IMR-90 (cell line): Measurements from ENCODE around the gene PUM2. TPM values are rescaled to one million over a fixed set of nuclear protein-coding genes. Genes with fewer than 3 reads are reported as not detected.

Source experiments
- ATAC-seq: fragments of 200-7000 bp; cut with Tn5 transposase; 2 replicates; pipeline ENCODE4 v1.9.1; 2020; ENCODE audit warnings: low read depth, mild to moderate bottlenecking, moderate library complexity
- BruUV-seq: library from RNA; stranded (reverse); fragments of 400-500 nt; replicated peaks from 2 replicates; lab custom pipeline; 2021; lab: Mats Ljungman, UMichigan
- CTCF ChIA-PET: fragments of 300-600 bp; formaldehyde crosslinking; extraction: SDS; loops from one replicate; lab custom pipeline; 2021; ENCODE audit warnings: antibody characterized with exemption; lab: Yijun Ruan, JAX
- POLR2A ChIA-PET: fragments of 300-600 bp; sonication (Branson Sonifier 250); formaldehyde crosslinking; loops from one replicate; lab custom pipeline; 2022; ENCODE audit warnings: antibody characterized with exemption; ENCODE audit not compliant: unreplicated experiment; lab: Charles Lee
- DNase-seq: peaks from one replicate; pipeline ENCODE4 v3.0.0; 2013
- H2AFZ ChIP-seq: replicated peaks from 2 replicates; pipeline ENCODE3; 2013; ENCODE audit warnings: low read length, mild to moderate bottlenecking; ENCODE audit not compliant: poor library complexity
- H2AK5ac ChIP-seq: 2 replicates; pipeline ENCODE4 v1.6.1; 2013; ENCODE audit warnings: low read depth, low read length, inconsistent platforms
- H2AK9ac ChIP-seq: replicated peaks from 2 replicates; pipeline ENCODE3; 2013; ENCODE audit warnings: mild to moderate bottlenecking, low read depth, low read length, moderate library complexity; ENCODE audit not compliant: poor library complexity
- H2BK120ac ChIP-seq: 2 replicates; pipeline ENCODE4 v1.6.1; 2013; ENCODE audit warnings: low read depth, low read length, inconsistent platforms
- H2BK15ac ChIP-seq: 3 replicates; pipeline ENCODE4 v1.6.1; 2013; ENCODE audit warnings: low read depth, low read length, inconsistent platforms
- H2BK20ac ChIP-seq: 2 replicates; pipeline ENCODE4 v1.6.1; 2013; ENCODE audit warnings: low read depth, mild to moderate bottlenecking, inconsistent platforms, low read length, moderate library complexity
- H2BK5ac ChIP-seq: 2 replicates; pipeline ENCODE4 v1.6.1; 2013; ENCODE audit warnings: mild to moderate bottlenecking, low read depth, low read length, inconsistent platforms; ENCODE audit not compliant: poor library complexity, severe bottlenecking
- H3K14ac ChIP-seq: replicated peaks from 2 replicates; pipeline ENCODE4 v1.6.1; 2013; ENCODE audit warnings: low read depth, low read length, inconsistent platforms
- H3K18ac ChIP-seq: 2 replicates; pipeline ENCODE4 v1.6.1; 2013; ENCODE audit warnings: low read depth, low read length, control low read depth
- H3K23ac ChIP-seq: 2 replicates; pipeline ENCODE4 v1.6.1; 2013; ENCODE audit warnings: low read depth, low read length, inconsistent platforms
- H3K27ac ChIP-seq: 2 replicates; pipeline ENCODE4 v1.5.1; 2013; ENCODE audit warnings: mild to moderate bottlenecking, control low read depth, low read length; ENCODE audit not compliant: insufficient read depth
- H3K27me3 ChIP-seq: 2 replicates; pipeline ENCODE4 v1.6.1; 2013; ENCODE audit warnings: low read length; ENCODE audit not compliant: control insufficient read depth, insufficient read depth
- H3K36me3 ChIP-seq: 2 replicates; pipeline ENCODE4 v1.6.1; 2013; ENCODE audit warnings: low read length, mixed read lengths; ENCODE audit not compliant: control insufficient read depth, insufficient read depth
- H3K4ac ChIP-seq: 2 replicates; pipeline ENCODE4 v1.6.1; 2013; ENCODE audit warnings: low read depth, low read length, inconsistent platforms
- H3K4me1 ChIP-seq: 2 replicates; pipeline ENCODE4 v1.6.1; 2013; ENCODE audit warnings: low read length, mixed read lengths; ENCODE audit not compliant: control insufficient read depth, insufficient read depth
- H3K4me2 ChIP-seq: 2 replicates; pipeline ENCODE4 v1.6.1; 2013; ENCODE audit warnings: low read depth, mild to moderate bottlenecking, control low read depth, low read length, moderate library complexity
- H3K4me3 ChIP-seq: 2 replicates; pipeline ENCODE4 v1.5.1; 2013; ENCODE audit warnings: low read depth, mild to moderate bottlenecking, control low read depth, low read length, moderate library complexity; ENCODE audit not compliant: insufficient read depth
- H3K56ac ChIP-seq: 2 replicates; pipeline ENCODE4 v1.6.1; 2013; ENCODE audit warnings: low read length, inconsistent platforms; ENCODE audit not compliant: insufficient read depth; ENCODE audit errors: extremely low read depth
- H3K79me1 ChIP-seq, 2 experiments: 2 replicates each; pipeline ENCODE4 v1.6.1; 2013; ENCODE audit warnings: low read length in 2 of 2, inconsistent platforms in 1 of 2, low read depth in 1 of 2
- H3K9ac ChIP-seq: 2 replicates; pipeline ENCODE4 v1.6.1; 2013; ENCODE audit warnings: low read depth, low read length, control low read depth
- H3K9me1 ChIP-seq: 2 replicates; pipeline ENCODE4 v1.6.1; 2013; ENCODE audit warnings: low read length, inconsistent platforms; ENCODE audit not compliant: insufficient read depth
- H3K9me3 ChIP-seq: 2 replicates; pipeline ENCODE4 v1.6.1; 2013; ENCODE audit warnings: low read length; ENCODE audit not compliant: control insufficient read depth, insufficient read depth
- H4K20me1 ChIP-seq: 2 replicates; pipeline ENCODE4 v1.6.1; 2013; ENCODE audit warnings: low read length, inconsistent platforms; ENCODE audit not compliant: insufficient read depth
- H4K5ac ChIP-seq: 2 replicates; pipeline ENCODE4 v1.6.1; 2013; ENCODE audit warnings: mild to moderate bottlenecking, low read depth, low read length, control low read depth
- H4K8ac ChIP-seq, 2 experiments: 2 replicates each; pipeline ENCODE4 v1.6.1; 2013; ENCODE audit warnings: low read depth in 2 of 2, low read length in 2 of 2, control low read depth in 1 of 2, inconsistent platforms in 1 of 2
- H4K91ac ChIP-seq: 2 replicates; pipeline ENCODE4 v1.6.1; 2013; ENCODE audit warnings: low read depth, low read length, inconsistent platforms; ENCODE audit not compliant: insufficient read depth
- BHLHE40 ChIP-seq: fragments of 150-350 bp; IDR thresholded peaks from 2 replicates; pipeline ENCODE4 v1.6.1; 2016; ENCODE audit warnings: mild to moderate bottlenecking, low read depth, low read length
- CEBPB ChIP-seq: IDR thresholded peaks from 2 replicates; pipeline ENCODE4 v1.6.1; 2012; ENCODE audit warnings: low read depth, low read length, improper control_type of control experiment
- CHD1 ChIP-seq: IDR thresholded peaks from 2 replicates; pipeline ENCODE4 v1.6.1; 2012; ENCODE audit warnings: low read depth, low read length, improper control_type of control experiment
- CTCF ChIP-seq: conservative IDR thresholded peaks from 2 replicates; pipeline ENCODE4 v1.5.1; 2012; ENCODE audit warnings: mild to moderate bottlenecking, low read depth, low read length, improper control_type of control experiment
- ELK1 ChIP-seq: fragments of 150-350 bp; IDR thresholded peaks from 2 replicates; pipeline ENCODE4 v1.6.1; 2016; ENCODE audit warnings: low read depth, mild to moderate bottlenecking, low read length, moderate library complexity, borderline replicate concordance
- MAZ ChIP-seq: IDR thresholded peaks from 2 replicates; pipeline ENCODE4 v1.6.1; 2012; ENCODE audit warnings: low read depth, mild to moderate bottlenecking, low read length, improper control_type of control experiment, moderate library complexity, borderline replicate concordance
- MXI1 ChIP-seq: IDR thresholded peaks from 2 replicates; pipeline ENCODE4 v1.6.1; 2012; ENCODE audit warnings: low read depth, mild to moderate bottlenecking, low read length, moderate library complexity, borderline replicate concordance
- NFE2L2 ChIP-seq: fragments of 150-350 bp; IDR thresholded peaks from 2 replicates; pipeline ENCODE4 v1.6.1; 2016; ENCODE audit warnings: low read depth, mild to moderate bottlenecking, low read length
- POLR2A ChIP-seq: IDR thresholded peaks from 2 replicates; pipeline ENCODE4 v1.6.1; 2012; ENCODE audit warnings: mild to moderate bottlenecking, low read depth, low read length
- RAD21 ChIP-seq: IDR thresholded peaks from 2 replicates; pipeline ENCODE4 v1.6.1; 2012; ENCODE audit warnings: low read length, improper control_type of control experiment
- RCOR1 ChIP-seq: IDR thresholded peaks from 2 replicates; pipeline ENCODE4 v1.6.1; 2012; ENCODE audit warnings: mild to moderate bottlenecking, low read length, improper control_type of control experiment; ENCODE audit not compliant: insufficient replicate concordance
- RFX5 ChIP-seq: IDR thresholded peaks from 2 replicates; pipeline ENCODE4 v1.8.0; 2012; ENCODE audit warnings: low read depth, mild to moderate bottlenecking, low read length, moderate library complexity
- SMC3 ChIP-seq: fragments of 150-350 bp; IDR thresholded peaks from 2 replicates; pipeline ENCODE4 v1.6.1; 2016; ENCODE audit warnings: low read depth, mild to moderate bottlenecking, antibody characterized with exemption, low read length, moderate library complexity
- USF2 ChIP-seq: fragments of 150-350 bp; IDR thresholded peaks from 2 replicates; pipeline ENCODE4 v1.6.1; 2017; ENCODE audit warnings: mild to moderate bottlenecking, antibody characterized with exemption, low read length, low read depth
- WGBS, 2 experiments: methylation state at CpG; one replicate each; pipeline versions ENCODE4 v1.1.5 to v1.1.7; 2013; ENCODE audit warnings: missing lambda C conversion rate in 2 of 2; ENCODE audit not compliant: insufficient read length in 1 of 2; ENCODE audit errors: extremely low coverage in 2 of 2; 5-methylcytosine and 5-hydroxymethylcytosine counted together
- dilution Hi-C: fragments of 300-500 bp; cut with HindIII; formaldehyde crosslinking; loops from one replicate; pipeline ENCODE4 v1.14.3; 2018; ENCODE audit warnings: low sequenced_read_pairs; ENCODE audit not compliant: unreplicated experiment
- in situ Hi-C: fragments of 300-500 bp; cut with MboI; formaldehyde crosslinking; loops from 3 replicates; pipeline ENCODE4 v1.14.3; 2019; ENCODE audit warnings: low sequenced_read_pairs, inconsistent platforms, mixed read lengths
- intact Hi-C: fragments of 100-400 bp; cut with micrococcal nuclease; formaldehyde crosslinking; loops from 2 replicates; pipeline ENCODE4 v1.10.0; 2022
- polyA plus RNA-seq, 3 experiments: library from polyadenylated mRNA; depleted of rRNA; stranded (reverse); fragments of >200 nt; gene quantifications; 2 replicates each; pipeline ENCODE4 v1.2.3, GENCODE V29; 2012; ENCODE audit warnings: low replicate concordance in 1 of 3
- total RNA-seq: library from RNA; depleted of rRNA; stranded (reverse); fragments of >200 nt; gene quantifications from 2 replicates; pipeline ENCODE4 v1.2.3, GENCODE V29; 2012

The PUM2 gene
- total and polyA plus RNA-seq, 2 of the 4 experiments (the other 2 are of a cell fraction) = 18.8 to 38.4 TPM

- no peaks in the 10 kb centered on the region for H3K27me3 ChIP-seq
- peaks cover 0 to 26% of the 10 kb centered on the region in 2 experiments; a peak in 3 of 4 replicates for H3K79me1 ChIP-seq
- peak overlapping the region; percentile 88 for H4K91ac ChIP-seq
- H2AK5ac ChIP-seq = peak overlapping the region; percentile 71
- 31% methylated on average over 6 of the region's 13 CpGs; no CpG with 5 or more reads in 1 of the 2 experiments for WGBS, 2 experiments
- peak overlapping the region; percentile 93 for H3K23ac ChIP-seq
- H3K4me2 ChIP-seq = peak overlapping the region; percentile 83
- H2AK9ac ChIP-seq = peak overlapping the region; percentile 97
- peak overlapping the region; percentile 93 for H3K14ac ChIP-seq
- no peaks in the 10 kb centered on the region for H3K9me3 ChIP-seq
- H4K20me1 ChIP-seq = peaks cover 34% of the 10 kb centered on the region
- H3K4me3 ChIP-seq = peak overlapping the region; percentile 66
- POLR2A ChIA-PET = no interaction called here
- intact Hi-C loops (no loop called here), in situ Hi-C loops (no loop called here), dilution Hi-C loops (no loop called here)
- peak overlapping the region; percentile 80; the same call in 1 of the 2 replicates for H3K56ac ChIP-seq
- H3K27ac ChIP-seq = peak overlapping the region; percentile 91
- H4K5ac ChIP-seq = peak overlapping the region; percentile 87
- DNase-seq (no peak), ATAC-seq (no peak)
- no peak overlapping the region; the same call in 1 of the 2 replicates for H3K18ac ChIP-seq
- peak overlapping the region; percentile 87 for H3K9ac ChIP-seq
- no peak overlapping the region for H2BK20ac ChIP-seq
- H2BK15ac ChIP-seq = peak overlapping the region; percentile 63; the same call in 1 of the 3 replicates
- no TSS peak for BruUV-seq
- H2BK120ac ChIP-seq = peak overlapping the region; percentile 63; the same call in 1 of the 2 replicates
- peaks cover 10% of the 10 kb centered on the region for H3K4me1 ChIP-seq
- no peaks in the 10 kb centered on the region for H3K36me3 ChIP-seq
- no peak for TF ChIP-seq CTCF
- TF ChIP-seq CHD1 = no peak
- TF ChIP-seq SMC3 = no peak
- TF ChIP-seq RCOR1 = no peak
- no peak for TF ChIP-seq CEBPB
- TF ChIP-seq MXI1 = no peak
- TF ChIP-seq POLR2A = no peak
- TF ChIP-seq NFE2L2 = no peak
- TF ChIP-seq RFX5 = no peak
- no peak for TF ChIP-seq ELK1
- TF ChIP-seq BHLHE40 = no peak
- no peak for TF ChIP-seq MAZ
- TF ChIP-seq USF2 = no peak
- no peak for TF ChIP-seq RAD21
- H3K4ac ChIP-seq = peak overlapping the region; percentile 81
- H2BK5ac ChIP-seq = peak overlapping the region; percentile 64
- peaks cover 8% of the 10 kb centered on the region for H3K9me1 ChIP-seq
- H2AFZ ChIP-seq = peak overlapping the region; percentile 92
- CTCF ChIA-PET = interaction anchor here (0.6 kb wide), 1 partner anchor 25 kb away, joined by 5 read pairs; no protein-coding TSS in a partner anchor
- H4K8ac ChIP-seq = peak overlapping the region; percentile 83 to 98
Measured at GRCh38 chr2:20351555-20352229, 1.0 kb upstream of the PUM2 start.
